DOHH2 (cell line): ENCODE measurements around the gene SAMD8.

Experiments
- EZH2phosphoT487 ChIP-seq: fragments of 200-600 bp; sonication (generic); IDR thresholded peaks from 2 replicates; pipeline ENCODE4 v1.6.1; 2017; ENCODE audit warnings: borderline replicate concordance, mild to moderate bottlenecking, antibody characterized with exemption, low read length, moderate library complexity, mixed read lengths
- TF ChIP-seq, protein P1 (sequence below): fragments of 200-600 bp; sonication (generic); IDR thresholded peaks from one replicate; pipeline ENCODE4 v1.5.1; 2014; ENCODE audit warnings: antibody characterized with exemption, mild to moderate bottlenecking, low read depth, low read length; ENCODE audit not compliant: poor library complexity, severe bottlenecking

- TF ChIP-seq EZH2phosphoT487: no peak
- TF ChIP-seq, protein P1, sequence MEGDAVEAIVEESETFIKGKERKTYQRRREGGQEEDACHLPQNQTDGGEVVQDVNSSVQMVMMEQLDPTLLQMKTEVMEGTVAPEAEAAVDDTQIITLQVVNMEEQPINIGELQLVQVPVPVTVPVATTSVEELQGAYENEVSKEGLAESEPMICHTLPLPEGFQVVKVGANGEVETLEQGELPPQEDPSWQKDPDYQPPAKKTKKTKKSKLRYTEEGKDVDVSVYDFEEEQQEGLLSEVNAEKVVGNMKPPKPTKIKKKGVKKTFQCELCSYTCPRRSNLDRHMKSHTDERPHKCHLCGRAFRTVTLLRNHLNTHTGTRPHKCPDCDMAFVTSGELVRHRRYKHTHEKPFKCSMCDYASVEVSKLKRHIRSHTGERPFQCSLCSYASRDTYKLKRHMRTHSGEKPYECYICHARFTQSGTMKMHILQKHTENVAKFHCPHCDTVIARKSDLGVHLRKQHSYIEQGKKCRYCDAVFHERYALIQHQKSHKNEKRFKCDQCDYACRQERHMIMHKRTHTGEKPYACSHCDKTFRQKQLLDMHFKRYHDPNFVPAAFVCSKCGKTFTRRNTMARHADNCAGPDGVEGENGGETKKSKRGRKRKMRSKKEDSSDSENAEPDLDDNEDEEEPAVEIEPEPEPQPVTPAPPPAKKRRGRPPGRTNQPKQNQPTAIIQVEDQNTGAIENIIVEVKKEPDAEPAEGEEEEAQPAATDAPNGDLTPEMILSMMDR: no peak
Observed at GRCh38 chr10:75089634-75090033, 21.8 kb upstream of the SAMD8 start.
